AG04449 (cell line): ENCODE measurements around the gene HLA-DRB5.
"Not testable (repeated sequence)": the region's sequence is repeated elsewhere in the genome, so short reads cannot be mapped to it uniquely, and the experiment has no call there.

ENCODE experiments used
- CTCF ChIA-PET: fragments of 350-600 bp; formaldehyde crosslinking; extraction: SDS; loops from one replicate; lab custom pipeline; 2021; ENCODE audit warnings: antibody characterized with exemption; lab: Yijun Ruan, JAX
- POLR2A ChIA-PET: fragments of 400-600, 350-600 bp; formaldehyde crosslinking; extraction: SDS; loops from one replicate; lab custom pipeline; 2020; ENCODE audit warnings: antibody characterized with exemption, inconsistent platforms; lab: Yijun Ruan, JAX
- DNase-seq: peaks from one replicate; pipeline ENCODE4 v3.0.0-alpha.2; 2010; ENCODE audit warnings: low read depth, low spot score
- H3K4me3 ChIP-seq: 2 replicates; pipeline ENCODE4 v1.5.1; 2011; ENCODE audit warnings: low read depth, mild to moderate bottlenecking, control low read depth, low read length
- CTCF ChIP-seq: IDR thresholded peaks from one replicate; pipeline ENCODE4 v1.5.1; 2011; ENCODE audit warnings: mild to moderate bottlenecking, moderate library complexity, low read length, control low read depth, inconsistent platforms; ENCODE audit not compliant: insufficient read depth; ENCODE audit errors: missing control alignments

HLA-DRB5 gene

DNA sequence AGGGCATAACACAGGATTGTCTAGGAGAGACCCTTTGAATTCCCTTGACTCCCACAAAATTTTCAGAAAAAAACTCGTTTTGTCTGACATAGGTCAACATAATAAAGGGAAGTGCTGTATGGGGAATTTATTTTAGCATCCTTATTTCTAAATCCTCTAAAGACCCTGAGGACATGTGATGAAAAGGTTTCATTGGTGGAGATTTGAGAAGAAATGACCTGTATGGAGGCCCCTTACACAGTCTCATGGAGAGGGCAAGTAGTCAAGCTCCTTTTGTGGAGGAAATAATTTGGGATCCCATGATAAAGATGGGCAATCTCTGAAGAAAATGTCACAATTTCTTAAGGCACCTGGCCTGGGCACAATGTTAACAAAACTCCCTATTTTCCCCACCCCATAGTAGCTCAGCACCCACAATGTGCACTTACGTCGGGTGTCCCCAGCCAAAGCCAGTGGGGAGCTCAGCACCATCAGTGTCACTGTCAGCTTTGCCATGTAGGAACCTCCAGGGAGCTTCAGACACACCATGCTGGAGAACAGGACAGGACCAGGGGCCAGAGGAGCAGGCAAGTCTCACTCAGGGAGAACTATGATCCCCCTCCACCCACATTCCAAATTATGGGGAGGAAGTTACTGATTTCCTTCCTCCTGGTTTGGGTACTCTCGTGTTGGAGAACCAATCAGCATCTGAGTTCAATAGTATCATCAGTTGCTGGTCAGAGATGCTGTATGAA is at the start of gene HLA-DRB5:
TSS of gene HLA-DRB5 (minus strand) at position 591 of the 734 bp plus-strand sequence. CDS start at position 528, 63 bp downstream.
- TF ChIP-seq CTCF, result no peak
- CTCF ChIA-PET, result no interaction called here
- DNase-seq, result no peak
- H3K4me3 ChIP-seq, result no peak within 1 kb of the TSS
- POLR2A ChIA-PET, result no interaction called here

DNA sequence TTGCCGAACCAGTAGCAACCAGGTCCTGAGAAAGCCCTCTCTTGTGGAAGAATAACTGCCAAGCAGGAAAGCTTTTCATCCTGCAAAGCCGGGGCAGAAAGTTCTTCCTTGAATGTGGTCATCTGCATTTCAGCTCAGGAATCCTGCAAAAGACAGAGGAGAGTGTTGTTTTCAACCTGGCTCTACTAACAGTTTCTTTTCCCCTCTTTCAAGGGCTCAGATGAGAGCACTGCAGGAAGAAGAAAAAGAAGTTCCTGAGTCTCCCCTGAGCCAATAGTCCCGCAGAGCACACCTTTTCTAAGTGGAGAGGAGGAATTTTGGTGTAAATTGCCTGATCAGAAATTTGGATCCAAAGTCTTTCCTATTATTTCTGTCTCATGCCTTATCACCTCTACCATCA is 48.9 kb upstream of the HLA-DRB5 start:
- POLR2A ChIA-PET, result no interaction called here
- no peak overlapping the region for H3K4me3 ChIP-seq
- CTCF ChIA-PET, result no interaction called here
- no peak for TF ChIP-seq CTCF
- no peak for DNase-seq

- CTCF ChIA-PET, DNase-seq, POLR2A ChIA-PET, H3K4me3 ChIP-seq: not testable (repeated sequence)
Measured at GRCh38 chr6:32577493-32577892, 47.4 kb upstream of the HLA-DRB5 start.

- no peak for TF ChIP-seq CTCF
- no peak for DNase-seq
- no peak overlapping the region for H3K4me3 ChIP-seq
- POLR2A ChIA-PET, result no interaction called here
- CTCF ChIA-PET, result no interaction called here
Measured at GRCh38 chr6:32576250-32576649, 46.2 kb upstream of the HLA-DRB5 start.

DNA sequence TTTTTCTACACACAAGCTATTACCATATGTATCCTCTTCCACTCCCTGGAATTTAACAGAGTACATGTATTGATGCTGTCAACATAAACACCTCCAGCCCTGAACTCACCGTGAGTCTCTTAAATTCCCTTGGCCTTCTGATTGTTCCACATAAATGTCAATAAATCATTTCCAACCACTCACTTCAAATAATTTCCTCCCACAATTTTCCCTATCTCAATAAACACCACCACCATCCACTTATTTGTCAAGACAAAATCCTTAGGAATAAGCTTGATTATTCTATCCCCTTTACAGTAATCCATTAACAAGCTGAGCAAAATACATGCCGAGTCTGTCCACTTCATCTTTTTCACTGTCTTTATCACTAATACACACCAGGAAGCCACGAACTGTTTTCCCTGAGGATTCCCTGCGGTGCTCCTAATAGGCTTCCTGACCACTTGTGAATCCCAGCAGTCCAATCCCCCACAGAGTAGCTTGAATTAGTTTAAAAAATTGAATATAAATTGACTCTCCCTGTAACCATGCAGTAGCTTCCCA is 40.3 kb upstream of the HLA-DRB5 start:
- CTCF ChIA-PET, result no interaction called here
- no peak overlapping the region for H3K4me3 ChIP-seq
- POLR2A ChIA-PET, result no interaction called here
- TF ChIP-seq CTCF, result no peak
- DNase-seq, result no peak

DNA sequence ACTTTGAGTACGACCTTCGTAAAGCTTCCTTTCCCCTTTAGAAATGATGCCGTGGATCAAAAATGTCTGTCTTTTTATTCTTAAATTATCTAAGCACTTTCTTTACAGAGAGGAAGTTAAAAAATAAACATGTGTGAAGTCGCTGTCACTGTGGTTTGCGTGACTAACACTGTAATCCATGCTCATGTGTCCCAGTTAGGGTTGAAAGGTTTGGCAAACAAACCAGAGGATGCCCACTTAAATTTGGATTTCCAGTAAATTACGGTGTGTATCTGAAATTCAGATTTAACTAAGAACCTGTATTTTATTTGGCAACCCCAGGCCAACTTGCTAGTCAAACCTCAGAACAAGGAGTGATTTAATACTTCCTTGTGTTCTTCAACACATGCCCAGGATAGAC is 38.5 kb upstream of the HLA-DRB5 start:
- TF ChIP-seq CTCF, result no peak
- H3K4me3 ChIP-seq, result no peak overlapping the region
- ChIA-PET POLR2A (no interaction called here), CTCF (no interaction called here)
- no peak for DNase-seq

GRCh38 chr6:32566957-32567356 is 36.9 kb upstream of the HLA-DRB5 start:
- no peak overlapping the region for H3K4me3 ChIP-seq
- DNase-seq, result no peak
- ChIA-PET POLR2A (no interaction called here), CTCF (no interaction called here)
- no peak for TF ChIP-seq CTCF
